Osteoblast (primary cell): ENCODE measurements around the gene MYEOV. TPM values are rescaled to one million over a fixed set of nuclear protein-coding genes. Genes with fewer than 3 reads are reported as not detected.

Experiments
- DNase-seq: peaks from one replicate; pipeline ENCODE4 v3.0.0; 2011; ENCODE audit warnings: low spot score, mixed read lengths; ENCODE audit not compliant: insufficient read length; ENCODE audit errors: missing footprints
- H2AFZ ChIP-seq: 2 replicates; pipeline ENCODE4 v1.6.0; 2011; ENCODE audit warnings: mild to moderate bottlenecking, low read length
- H3K27ac ChIP-seq: 2 replicates; pipeline ENCODE4 v1.5.1; 2011; ENCODE audit warnings: mild to moderate bottlenecking, low read depth, low read length, moderate library complexity
- H3K27me3 ChIP-seq: 2 replicates; pipeline ENCODE4 v1.6.0; 2012; ENCODE audit warnings: mild to moderate bottlenecking, control low read depth, inconsistent platforms, low read length, moderate library complexity; ENCODE audit not compliant: insufficient read depth
- H3K36me3 ChIP-seq: 2 replicates; pipeline ENCODE4 v1.5.1; 2011; ENCODE audit warnings: mild to moderate bottlenecking, low read length, control low read depth, moderate library complexity; ENCODE audit not compliant: insufficient read depth
- H3K4me1 ChIP-seq: 2 replicates; pipeline ENCODE4 v1.5.1; 2011; ENCODE audit warnings: mild to moderate bottlenecking, low read length, control low read depth, moderate library complexity; ENCODE audit not compliant: insufficient read depth
- H3K4me2 ChIP-seq: 2 replicates; pipeline ENCODE4 v1.6.0; 2011; ENCODE audit warnings: mild to moderate bottlenecking, low read length; ENCODE audit not compliant: insufficient read depth
- H3K4me3 ChIP-seq: fragments of 200-600 bp; sonication (generic); 3 replicates; pipeline ENCODE4 v1.5.1; 2012; ENCODE audit warnings: mild to moderate bottlenecking, low read length, inconsistent platforms; ENCODE audit not compliant: insufficient read depth
- H3K79me2 ChIP-seq: 2 replicates; pipeline ENCODE4 v1.6.0; 2012; ENCODE audit warnings: mild to moderate bottlenecking, low read length, control low read depth, inconsistent platforms; ENCODE audit not compliant: insufficient read depth
- H3K9me3 ChIP-seq: 2 replicates; pipeline ENCODE4 v1.5.1; 2011; ENCODE audit warnings: low read depth, low read length, control low read depth
- H4K20me1 ChIP-seq: 2 replicates; pipeline ENCODE4 v1.6.0; 2012; ENCODE audit warnings: mild to moderate bottlenecking, low read length, control low read depth; ENCODE audit not compliant: insufficient read depth
- total RNA-seq: library from RNA; depleted of rRNA; stranded (reverse); fragments of >200 nt; gene quantifications from 2 replicates; pipeline ENCODE4 v1.2.3, GENCODE V29; 2012
- TF ChIP-seq, protein P1 (sequence below): IDR thresholded peaks from 2 replicates; pipeline ENCODE4 v1.5.1; 2011; ENCODE audit warnings: mild to moderate bottlenecking, low read depth, low read length, moderate library complexity; ENCODE audit errors: extremely low read depth

The MYEOV gene
- total RNA-seq, 1 donor: 1.4 TPM

DNA sequence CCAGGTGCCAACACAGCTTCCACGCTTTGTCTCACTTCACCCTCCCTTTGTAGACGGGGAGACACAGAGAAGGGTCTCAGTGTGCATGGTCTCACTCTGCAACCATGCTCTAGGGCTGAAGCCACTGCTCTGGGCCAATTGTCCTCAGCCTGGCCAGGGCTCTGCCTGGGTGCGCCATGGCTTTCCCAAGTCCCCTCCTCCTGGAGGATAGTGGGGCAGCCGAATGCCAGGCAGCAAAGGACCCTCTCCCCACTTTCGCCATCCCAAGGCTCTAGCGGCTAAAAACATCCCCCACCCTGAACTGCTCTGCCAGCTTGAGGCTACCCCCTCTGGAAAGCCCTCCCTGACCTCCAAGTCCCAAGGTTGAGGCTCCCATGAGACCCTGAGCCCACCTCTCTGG lies 20.4 kb upstream of the MYEOV start:
- no peaks in the 10 kb centered on the region for H4K20me1 ChIP-seq
- TF ChIP-seq, protein P1, sequence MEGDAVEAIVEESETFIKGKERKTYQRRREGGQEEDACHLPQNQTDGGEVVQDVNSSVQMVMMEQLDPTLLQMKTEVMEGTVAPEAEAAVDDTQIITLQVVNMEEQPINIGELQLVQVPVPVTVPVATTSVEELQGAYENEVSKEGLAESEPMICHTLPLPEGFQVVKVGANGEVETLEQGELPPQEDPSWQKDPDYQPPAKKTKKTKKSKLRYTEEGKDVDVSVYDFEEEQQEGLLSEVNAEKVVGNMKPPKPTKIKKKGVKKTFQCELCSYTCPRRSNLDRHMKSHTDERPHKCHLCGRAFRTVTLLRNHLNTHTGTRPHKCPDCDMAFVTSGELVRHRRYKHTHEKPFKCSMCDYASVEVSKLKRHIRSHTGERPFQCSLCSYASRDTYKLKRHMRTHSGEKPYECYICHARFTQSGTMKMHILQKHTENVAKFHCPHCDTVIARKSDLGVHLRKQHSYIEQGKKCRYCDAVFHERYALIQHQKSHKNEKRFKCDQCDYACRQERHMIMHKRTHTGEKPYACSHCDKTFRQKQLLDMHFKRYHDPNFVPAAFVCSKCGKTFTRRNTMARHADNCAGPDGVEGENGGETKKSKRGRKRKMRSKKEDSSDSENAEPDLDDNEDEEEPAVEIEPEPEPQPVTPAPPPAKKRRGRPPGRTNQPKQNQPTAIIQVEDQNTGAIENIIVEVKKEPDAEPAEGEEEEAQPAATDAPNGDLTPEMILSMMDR: no peak
- H3K36me3 ChIP-seq: no peaks in the 10 kb centered on the region
- H3K4me3 ChIP-seq: no peak overlapping the region
- no peaks in the 10 kb centered on the region for H3K79me2 ChIP-seq
- no peak overlapping the region for H3K4me2 ChIP-seq
- peaks cover 38% of the 10 kb centered on the region for H3K27me3 ChIP-seq
- no peak overlapping the region for H2AFZ ChIP-seq
- no peak overlapping the region for H3K27ac ChIP-seq
- H3K9me3 ChIP-seq: no peaks in the 10 kb centered on the region
- no peak for DNase-seq
- H3K4me1 ChIP-seq: no peaks in the 10 kb centered on the region

DNA sequence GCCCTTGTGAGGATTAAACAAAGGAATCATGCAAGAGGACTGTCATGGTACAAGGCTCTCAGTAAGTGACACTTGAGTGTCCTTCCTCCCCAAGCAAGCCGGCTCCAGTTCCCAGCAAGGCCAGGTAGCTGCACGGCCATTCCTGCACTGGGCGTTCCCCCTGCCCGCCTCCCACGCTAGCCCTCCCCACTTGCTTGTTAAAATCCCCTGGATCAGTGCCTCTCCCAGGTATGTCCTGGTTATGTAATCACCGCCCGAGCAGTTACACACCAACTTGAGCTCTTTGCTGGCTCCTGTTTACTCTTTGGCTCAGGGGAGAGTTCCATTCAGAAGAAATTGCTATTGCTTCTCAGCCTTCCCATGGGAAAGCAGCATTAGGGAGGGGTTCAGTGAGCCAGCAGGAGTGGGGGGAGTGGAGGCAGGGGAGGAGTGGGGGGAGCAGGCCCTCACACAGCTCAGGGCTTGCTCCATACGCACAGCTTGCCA lies 19.4 kb upstream of the MYEOV start:
- peaks cover 40% of the 10 kb centered on the region for H3K27me3 ChIP-seq
- DNase-seq: no peak

DNA sequence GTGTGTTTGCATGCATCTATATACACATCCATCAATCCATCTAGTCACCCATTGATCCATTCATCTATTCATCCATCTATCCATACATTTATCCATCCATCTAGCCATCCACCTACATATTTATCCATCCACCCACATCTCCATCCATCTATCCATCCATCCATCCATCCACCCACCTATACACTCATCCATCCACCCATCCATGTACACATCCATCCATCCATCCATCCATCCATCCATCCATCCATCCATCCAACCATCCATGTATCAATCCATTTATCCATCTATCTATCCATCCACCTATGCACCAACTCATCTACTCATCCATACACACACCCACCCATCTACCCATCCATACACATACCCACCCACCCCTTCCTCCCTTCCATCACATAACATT lies 18.8 kb upstream of the MYEOV start:
- no peaks in the 10 kb centered on the region for H3K79me2 ChIP-seq
- no peak overlapping the region for H3K4me3 ChIP-seq
- H3K27me3 ChIP-seq: peaks cover 40% of the 10 kb centered on the region
- no peak overlapping the region for H3K27ac ChIP-seq
- no peaks in the 10 kb centered on the region for H4K20me1 ChIP-seq
- H3K9me3 ChIP-seq: no peaks in the 10 kb centered on the region
- peaks cover 1% of the 10 kb centered on the region for H3K4me1 ChIP-seq
- H2AFZ ChIP-seq: no peak overlapping the region
- no peak overlapping the region for H3K4me2 ChIP-seq
- TF ChIP-seq, protein P1: no peak
- no peak for DNase-seq
- no peaks in the 10 kb centered on the region for H3K36me3 ChIP-seq

More for the DNA sequence above, 19.4 kb upstream of the MYEOV start:
- no peaks in the 10 kb centered on the region for H4K20me1 ChIP-seq
- H3K79me2 ChIP-seq: no peaks in the 10 kb centered on the region
- H3K4me3 ChIP-seq: no peak overlapping the region
- H3K9me3 ChIP-seq: no peaks in the 10 kb centered on the region
- H3K4me2 ChIP-seq: no peak overlapping the region
- no peaks in the 10 kb centered on the region for H3K36me3 ChIP-seq
- no peak overlapping the region for H2AFZ ChIP-seq
- no peaks in the 10 kb centered on the region for H3K4me1 ChIP-seq
- TF ChIP-seq, protein P1: no peak
- no peak overlapping the region for H3K27ac ChIP-seq

DNA sequence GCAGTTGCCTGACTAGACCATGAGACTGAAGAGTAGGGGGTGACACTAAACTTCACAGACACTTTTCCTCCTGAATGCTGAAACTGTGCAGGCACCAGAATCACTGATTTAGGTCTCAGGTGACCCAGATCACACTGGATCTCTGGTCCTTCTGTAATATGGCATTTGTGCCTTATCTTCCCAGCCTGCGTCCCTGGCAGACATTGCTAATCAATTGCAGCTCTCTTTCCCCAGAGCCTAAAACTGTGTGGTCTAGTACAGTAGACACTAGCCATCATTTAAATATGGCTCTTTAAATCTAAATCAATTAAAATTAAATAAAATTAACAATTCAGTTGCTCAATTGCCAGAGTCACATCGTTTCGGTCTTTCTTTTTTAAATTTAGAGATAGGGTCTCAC lies 17.8 kb upstream of the MYEOV start:
- no peaks in the 10 kb centered on the region for H3K36me3 ChIP-seq
- H3K27ac ChIP-seq: no peak overlapping the region
- H3K79me2 ChIP-seq: no peaks in the 10 kb centered on the region
- peaks cover 11% of the 10 kb centered on the region for H3K4me1 ChIP-seq
- no peak overlapping the region for H2AFZ ChIP-seq
- no peak overlapping the region for H3K4me2 ChIP-seq
- no peaks in the 10 kb centered on the region for H3K9me3 ChIP-seq
- no peak for DNase-seq
- H4K20me1 ChIP-seq: no peaks in the 10 kb centered on the region
- no peak overlapping the region for H3K4me3 ChIP-seq
- peaks cover 40% of the 10 kb centered on the region for H3K27me3 ChIP-seq
- TF ChIP-seq, protein P1: no peak
